CD4-positive, alpha-beta T cell (primary cell): ENCODE results near the gene CAMSAP2. TPM values are rescaled to one million over a fixed set of nuclear protein-coding genes. Genes with fewer than 3 reads are reported as not detected.

Experiments
- ATAC-seq: fragments of 200-7000 bp; cut with Tn5 transposase; one replicate; pipeline ENCODE4 v1.10.0; 2022; ENCODE audit warnings: mild to moderate bottlenecking; ENCODE audit not compliant: poor library complexity
- CTCF ChIA-PET: fragments of 350-600 bp; sonication (Branson Sonifier 250); formaldehyde crosslinking; loops from one replicate; lab custom pipeline; 2021; ENCODE audit warnings: antibody characterized with exemption, inconsistent platforms; lab: Charles Lee
- POLR2A ChIA-PET: fragments of 350-600 bp; sonication (Branson Sonifier 250); formaldehyde crosslinking; loops from one replicate; lab custom pipeline; 2021; ENCODE audit warnings: antibody characterized with exemption, inconsistent platforms; lab: Charles Lee
- DNase-seq, 14 experiments: peaks; one replicate each; pipeline ENCODE4 v3.0.0-alpha.2; 2013 to 2020; ENCODE audit warnings: mixed read lengths in 2 of 14
- H3K27ac ChIP-seq, 2 donors: one replicate each; pipeline versions ENCODE4 v1.5.1 to v1.7.0; 2013; ENCODE audit warnings: low read length in 2 of 2, low read depth in 1 of 2, mild to moderate bottlenecking in 1 of 2
- H3K27me3 ChIP-seq, 2 experiments: 1 replicate in 1 of 2; 2 replicates in 1 of 2; pipeline versions ENCODE4 v1.6.1 to v1.7.0; 2013; ENCODE audit warnings: low read length in 2 of 2, control low read depth in 1 of 2, mild to moderate bottlenecking in 1 of 2, moderate library complexity in 1 of 2; ENCODE audit not compliant: insufficient read depth in 2 of 2, control insufficient read depth in 1 of 2
- H3K36me3 ChIP-seq: one replicate; pipeline ENCODE4 v1.6.1; 2013; ENCODE audit warnings: low read length, control low read depth; ENCODE audit not compliant: insufficient read depth
- H3K4me1 ChIP-seq: one replicate; pipeline ENCODE4 v1.6.1; 2013; ENCODE audit warnings: low read length, control low read depth; ENCODE audit not compliant: insufficient read depth
- H3K4me3 ChIP-seq: one replicate; pipeline ENCODE4 v1.5.1; 2013; ENCODE audit warnings: mild to moderate bottlenecking, low read length, moderate library complexity
- H3K9me3 ChIP-seq, 2 experiments: 1 replicate in 1 of 2; 2 replicates in 1 of 2; pipeline versions ENCODE4 v1.6.1 to v1.7.0; 2013; ENCODE audit warnings: low read length in 2 of 2, mild to moderate bottlenecking in 2 of 2, control low read depth in 1 of 2, moderate library complexity in 1 of 2; ENCODE audit not compliant: control insufficient read depth in 1 of 2, insufficient read depth in 1 of 2
- H3K27ac Mint-ChIP-seq: one replicate; pipeline ENCODE4 v1.8.0; 2020; ENCODE audit warnings: mixed read lengths
- H3K27me3 Mint-ChIP-seq: one replicate; pipeline ENCODE4 v1.8.0; 2021; ENCODE audit warnings: mixed read lengths
- H3K36me3 Mint-ChIP-seq: one replicate; pipeline ENCODE4 v1.8.0; 2021; ENCODE audit warnings: low read depth, mixed read lengths
- H3K4me1 Mint-ChIP-seq: one replicate; pipeline ENCODE4 v1.8.0; 2021; ENCODE audit warnings: low read depth, mixed read lengths
- H3K4me3 Mint-ChIP-seq: one replicate; pipeline ENCODE4 v1.8.0; 2020; ENCODE audit warnings: mild to moderate bottlenecking, mixed read lengths
- H3K9me3 Mint-ChIP-seq: one replicate; pipeline ENCODE4 v1.8.0; 2020; ENCODE audit warnings: mixed read lengths
- intact Hi-C, 2 experiments: fragments of 100-400 bp; cut with DNase I in 1 of 2; cut with micrococcal nuclease in 1 of 2; formaldehyde crosslinking; loops; one replicate each; pipeline versions ENCODE4 v1.15.1 to v1.9.0; 2023 to 2025; cut with DNase I, micrococcal nuclease
- total RNA-seq, 174 experiments: library from RNA in 2 of 174; stranded (reverse) in 2 of 174; gene quantifications; one replicate each; pipeline ENCODE4 v1.2.3 and lab custom pipeline; 2021 to 2026
- TF ChIP-seq, protein P1 (sequence below): fragments of 200-600 bp; IDR thresholded peaks from one replicate; pipeline ENCODE4 v1.8.0; 2022; ENCODE audit warnings: antibody characterized with exemption, mild to moderate bottlenecking

CAMSAP2 gene
- total RNA-seq, 2 experiments from 2014 or later = 4.4 to 5.7 TPM

DNA sequence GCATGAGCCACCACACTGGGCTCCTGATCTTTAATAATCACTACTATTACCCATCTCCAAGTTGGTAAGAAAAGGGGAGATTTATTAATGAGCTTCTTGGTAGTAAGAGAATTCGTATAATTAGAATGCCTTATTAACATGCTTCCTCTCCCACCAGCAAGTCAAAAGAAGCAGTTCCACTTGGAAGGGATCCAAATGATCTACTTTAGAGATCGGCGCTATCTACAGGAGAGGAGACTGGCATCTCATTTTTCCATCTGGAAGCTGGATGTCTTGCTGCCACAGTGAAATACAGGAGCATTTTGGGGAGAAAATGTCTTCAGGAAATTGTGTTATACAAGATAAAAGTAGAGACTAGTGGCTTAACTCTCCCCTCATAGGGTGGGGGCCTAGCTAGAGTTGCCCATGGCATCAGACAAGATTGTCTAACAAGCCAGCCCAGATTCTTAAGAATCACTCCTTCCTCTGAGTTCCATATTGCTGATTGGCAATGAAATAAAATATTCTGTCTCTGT, 33.6 kb upstream of the CAMSAP2 start:
- H3K27me3 Mint-ChIP-seq = no peaks in the 10 kb centered on the region
- TF ChIP-seq, protein P1, sequence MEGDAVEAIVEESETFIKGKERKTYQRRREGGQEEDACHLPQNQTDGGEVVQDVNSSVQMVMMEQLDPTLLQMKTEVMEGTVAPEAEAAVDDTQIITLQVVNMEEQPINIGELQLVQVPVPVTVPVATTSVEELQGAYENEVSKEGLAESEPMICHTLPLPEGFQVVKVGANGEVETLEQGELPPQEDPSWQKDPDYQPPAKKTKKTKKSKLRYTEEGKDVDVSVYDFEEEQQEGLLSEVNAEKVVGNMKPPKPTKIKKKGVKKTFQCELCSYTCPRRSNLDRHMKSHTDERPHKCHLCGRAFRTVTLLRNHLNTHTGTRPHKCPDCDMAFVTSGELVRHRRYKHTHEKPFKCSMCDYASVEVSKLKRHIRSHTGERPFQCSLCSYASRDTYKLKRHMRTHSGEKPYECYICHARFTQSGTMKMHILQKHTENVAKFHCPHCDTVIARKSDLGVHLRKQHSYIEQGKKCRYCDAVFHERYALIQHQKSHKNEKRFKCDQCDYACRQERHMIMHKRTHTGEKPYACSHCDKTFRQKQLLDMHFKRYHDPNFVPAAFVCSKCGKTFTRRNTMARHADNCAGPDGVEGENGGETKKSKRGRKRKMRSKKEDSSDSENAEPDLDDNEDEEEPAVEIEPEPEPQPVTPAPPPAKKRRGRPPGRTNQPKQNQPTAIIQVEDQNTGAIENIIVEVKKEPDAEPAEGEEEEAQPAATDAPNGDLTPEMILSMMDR = no peak
- no peak for DNase-seq
- H3K4me1 Mint-ChIP-seq = no peaks in the 10 kb centered on the region
- no peaks in the 10 kb centered on the region for H3K9me3 Mint-ChIP-seq
- no peak for ATAC-seq
- POLR2A ChIA-PET = no interaction called here
- H3K4me3 ChIP-seq = no peak overlapping the region
- H3K4me3 Mint-ChIP-seq = no peak overlapping the region
- no peaks in the 10 kb centered on the region for H3K9me3 ChIP-seq
- CTCF ChIA-PET = no interaction called here
- no peaks in the 10 kb centered on the region for H3K36me3 ChIP-seq
- no peak overlapping the region for H3K27ac Mint-ChIP-seq
- no peak overlapping the region for H3K27ac ChIP-seq
- no peaks in the 10 kb centered on the region for H3K4me1 ChIP-seq
- intact Hi-C loops = no loop called here
- no peaks in the 10 kb centered on the region for H3K27me3 ChIP-seq
- no peaks in the 10 kb centered on the region for H3K36me3 Mint-ChIP-seq

DNA sequence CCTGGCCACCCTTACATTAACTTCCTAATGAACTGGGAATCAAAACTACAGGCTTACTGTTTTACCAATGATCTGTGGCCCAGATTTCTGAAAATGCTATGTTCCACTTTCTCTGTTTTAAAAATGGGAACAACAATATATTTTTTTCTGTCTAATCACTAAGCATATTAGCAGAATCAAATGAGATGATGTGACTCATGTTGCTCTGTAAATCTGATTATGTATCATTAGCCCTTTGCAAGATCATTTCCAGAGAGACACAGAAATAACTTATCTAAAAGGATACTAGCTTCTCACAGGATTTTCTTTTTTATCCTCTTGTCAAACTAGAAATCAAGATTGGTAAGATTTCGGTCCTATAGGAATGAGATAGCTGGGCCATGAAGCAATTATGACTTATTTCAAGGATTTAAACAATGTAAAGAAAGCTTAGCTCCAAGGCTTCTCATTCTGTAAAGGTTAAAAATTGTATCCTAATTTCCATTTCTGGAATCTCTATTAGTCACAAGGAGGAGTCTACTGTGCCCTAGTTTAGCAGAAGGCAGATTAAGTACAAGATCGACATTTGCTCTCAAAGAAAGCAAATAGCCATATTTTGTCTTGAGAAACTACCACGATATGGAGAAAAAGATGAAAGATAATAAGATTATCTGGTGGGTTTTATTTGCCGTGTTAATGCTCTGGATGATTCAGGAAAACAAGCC, 32.4 kb upstream of the CAMSAP2 start:
- Mint-ChIP-seq H3K36me3 (no peaks in the 10 kb centered on the region), H3K4me3 (no peak overlapping the region), H3K27me3 (no peaks in the 10 kb centered on the region), H3K4me1 (no peaks in the 10 kb centered on the region), H3K27ac (no peak overlapping the region), H3K9me3 (no peaks in the 10 kb centered on the region)
- Histone ChIP-seq H3K27me3 (no peaks in the 10 kb centered on the region), H3K4me3 (no peak overlapping the region), H3K36me3 (no peaks in the 10 kb centered on the region), H3K4me1 (no peaks in the 10 kb centered on the region), H3K9me3 (no peaks in the 10 kb centered on the region), H3K27ac (no peak overlapping the region)
- POLR2A ChIA-PET = no interaction called here
- intact Hi-C loops = no loop called here
- ATAC-seq (no peak), DNase-seq (no peak)
- TF ChIP-seq, protein P1 = no peak
- CTCF ChIA-PET = no interaction called here

DNA sequence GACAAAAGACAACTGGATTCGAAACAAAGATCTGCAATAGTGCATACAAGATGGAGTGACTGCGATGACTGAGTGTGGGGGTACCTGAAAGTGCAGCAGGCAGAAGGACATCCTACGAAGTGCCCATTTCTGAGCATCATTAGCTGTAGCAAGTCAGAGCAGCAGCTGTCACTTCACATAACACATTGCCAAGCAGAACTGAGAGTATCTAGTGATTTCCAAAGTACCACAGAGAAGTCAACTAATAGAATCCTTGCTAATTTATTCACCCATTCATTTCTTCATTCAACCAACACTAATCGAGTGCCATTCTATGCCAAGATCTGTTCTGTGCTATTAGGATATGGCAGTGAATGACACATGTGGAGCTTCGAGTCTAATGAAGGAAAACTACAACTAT, 31.6 kb upstream of the CAMSAP2 start:
- Histone ChIP-seq H3K27ac (no peak overlapping the region), H3K36me3 (no peaks in the 10 kb centered on the region), H3K4me3 (no peak overlapping the region), H3K9me3 (no peaks in the 10 kb centered on the region), H3K4me1 (no peaks in the 10 kb centered on the region), H3K27me3 (no peaks in the 10 kb centered on the region)
- Mint-ChIP-seq H3K27ac (no peak overlapping the region), H3K4me3 (no peak overlapping the region), H3K36me3 (no peaks in the 10 kb centered on the region), H3K9me3 (no peaks in the 10 kb centered on the region), H3K27me3 (no peaks in the 10 kb centered on the region), H3K4me1 (no peaks in the 10 kb centered on the region)
- POLR2A ChIA-PET = no interaction called here
- intact Hi-C loops = no loop called here
- no peak for ATAC-seq
- TF ChIP-seq, protein P1 = no peak
- DNase-seq = no peak
- CTCF ChIA-PET = no interaction called here
